Measurements from ENCODE around the gene PDE7B. TPM values are rescaled to one million over a fixed set of nuclear protein-coding genes. Genes with fewer than 3 reads are reported as not detected.

The PDE7B gene
- total and polyA plus RNA-seq, 2 of the 4 experiments (the other 2 are of a cell fraction) = 7.8 to 12.4 TPM

GRCh38 chr6:135992739-135993138 is 141.2 kb downstream of the PDE7B start:
- Histone ChIP-seq H2AFZ (replicated peaks; ENCODE audit: low read length, poor library complexity) (no peak overlapping the region), H4K20me1 (ENCODE audit: insufficient read depth, low read length) (no peaks in the 10 kb centered on the region), H3K23ac (ENCODE audit: low read depth, low read length) (no peak overlapping the region), H2AK5ac (ENCODE audit: low read depth, low read length) (peak overlapping the region; percentile 59; the same call in 1 of the 2 replicates), H3K9ac (ENCODE audit: low read depth, low read length) (no peak overlapping the region), H3K14ac (replicated peaks; ENCODE audit: low read depth, low read length) (peak overlapping the region; percentile 43; the same call in 1 of the 2 replicates), H3K56ac (ENCODE audit: extremely low read depth, insufficient read depth, low read length) (no peak overlapping the region), H3K18ac (ENCODE audit: low read depth, low read length) (no peak overlapping the region), H3K4ac (ENCODE audit: low read depth, low read length) (peak overlapping the region; percentile 62; the same call in 1 of the 2 replicates), H3K9me1 (ENCODE audit: insufficient read depth, low read length) (0 out of 2 replicates have a peak, but pooled peaks cover 2% of the 10 kb centered on the region), H2AK9ac (replicated peaks; ENCODE audit: low read depth, low read length, poor library complexity) (no peak overlapping the region), H3K4me1 (ENCODE audit: control insufficient read depth, insufficient read depth, low read length) (peaks cover 7% of the 10 kb centered on the region), H4K8ac (ENCODE audit: low read depth in 2 of 2, low read length in 2 of 2) (peak overlapping the region in 1 of 2 experiments; percentile 45; a peak in 2 of 4 replicates), H3K4me2 (ENCODE audit: low read depth, low read length) (no peak overlapping the region), H2BK5ac (ENCODE audit: low read depth, low read length, poor library complexity, severe bottlenecking) (peak overlapping the region; percentile 1), H2BK120ac (ENCODE audit: low read depth, low read length) (peak overlapping the region; percentile 74; the same call in 1 of the 2 replicates), H4K5ac (ENCODE audit: low read depth, low read length) (peak overlapping the region; percentile 24; the same call in 1 of the 2 replicates), H3K9me3 (ENCODE audit: control insufficient read depth, insufficient read depth, low read length) (no peaks in the 10 kb centered on the region), H3K79me1 (ENCODE audit: low read depth in 1 of 2, low read length in 2 of 2) (peaks cover 20 to 27% of the 10 kb centered on the region in 2 experiments), H2BK15ac (ENCODE audit: low read depth, low read length) (peak overlapping the region; percentile 83), H3K27ac (ENCODE audit: insufficient read depth, low read length) (no peak overlapping the region), H2BK20ac (ENCODE audit: low read depth, low read length) (peak overlapping the region; percentile 46; the same call in 1 of the 2 replicates), H4K91ac (ENCODE audit: insufficient read depth, low read depth, low read length) (no peak overlapping the region), H3K27me3 (ENCODE audit: control insufficient read depth, insufficient read depth, low read length) (no peaks in the 10 kb centered on the region), H3K4me3 (ENCODE audit: insufficient read depth, low read depth, low read length) (no peak overlapping the region), H3K36me3 (ENCODE audit: control insufficient read depth, insufficient read depth, low read length) (no peaks in the 10 kb centered on the region)
- CTCF ChIA-PET = no interaction called here
- in situ Hi-C loops (cut with MboI; ENCODE audit: low sequenced_read_pairs) (no loop called here), intact Hi-C loops (cut with micrococcal nuclease) (no loop called here), dilution Hi-C loops (cut with HindIII; ENCODE audit: low sequenced_read_pairs, unreplicated experiment) (no loop called here)
- ATAC-seq (ENCODE audit: low read depth) (no peak), DNase-seq (no peak)
- TF ChIP-seq RCOR1 (IDR thresholded peaks at IDR 0.05; ENCODE audit: insufficient replicate concordance, low read length) = no peak
- no peak for TF ChIP-seq CTCF (conservative IDR thresholded peaks at IDR 0.05; ENCODE audit: low read depth, low read length)
- TF ChIP-seq MAZ (IDR thresholded peaks at IDR 0.05; ENCODE audit: borderline replicate concordance, low read depth, low read length) = no peak
- TF ChIP-seq NFE2L2 (IDR thresholded peaks at IDR 0.05; ENCODE audit: low read depth, low read length) = no peak
- no peak for TF ChIP-seq BHLHE40 (IDR thresholded peaks at IDR 0.05; ENCODE audit: low read depth, low read length)
- TF ChIP-seq CEBPB (IDR thresholded peaks at IDR 0.05; ENCODE audit: low read depth, low read length) = no peak
- no peak for TF ChIP-seq MAFK (IDR thresholded peaks at IDR 0.05; ENCODE audit: low read depth, low read length)
- no peak for TF ChIP-seq RFX5 (IDR thresholded peaks at IDR 0.05; ENCODE audit: low read depth, low read length)
- TF ChIP-seq MXI1 (IDR thresholded peaks at IDR 0.05; ENCODE audit: borderline replicate concordance, low read depth, low read length) = no peak
- no peak for TF ChIP-seq FOS (IDR thresholded peaks at IDR 0.05; ENCODE audit: low read depth, low read length)
- no peak for TF ChIP-seq SMC3 (IDR thresholded peaks at IDR 0.05; ENCODE audit: low read depth, low read length)
- no peak for TF ChIP-seq ELK1 (IDR thresholded peaks at IDR 0.05; ENCODE audit: borderline replicate concordance, low read depth, low read length)
- no peak for TF ChIP-seq RAD21 (IDR thresholded peaks at IDR 0.05; ENCODE audit: low read length)
- POLR2A ChIA-PET (ENCODE audit: unreplicated experiment) = no interaction called here
- WGBS, 2 experiments (ENCODE audit: extremely low coverage in 2 of 2, insufficient read length in 1 of 2) = no CpG with 5 or more reads among the region's 2 CpGs
- no TSS peak for BruUV-seq (replicated peaks)
